Activated CD8-positive, alpha-beta memory T cell treated with anti-CD3 and anti-CD28 coated beads for 24 hours (primary cell): ENCODE measurements around the gene UBE2D2.
"Not testable (repeated sequence)": the region's sequence is repeated elsewhere in the genome, so short reads cannot be mapped to it uniquely, and the experiment has no call there.

ENCODE experiments used
- DNase-seq: peaks from one replicate; pipeline ENCODE4 v3.0.0-alpha.2; 2020

Gene UBE2D2

DNA sequence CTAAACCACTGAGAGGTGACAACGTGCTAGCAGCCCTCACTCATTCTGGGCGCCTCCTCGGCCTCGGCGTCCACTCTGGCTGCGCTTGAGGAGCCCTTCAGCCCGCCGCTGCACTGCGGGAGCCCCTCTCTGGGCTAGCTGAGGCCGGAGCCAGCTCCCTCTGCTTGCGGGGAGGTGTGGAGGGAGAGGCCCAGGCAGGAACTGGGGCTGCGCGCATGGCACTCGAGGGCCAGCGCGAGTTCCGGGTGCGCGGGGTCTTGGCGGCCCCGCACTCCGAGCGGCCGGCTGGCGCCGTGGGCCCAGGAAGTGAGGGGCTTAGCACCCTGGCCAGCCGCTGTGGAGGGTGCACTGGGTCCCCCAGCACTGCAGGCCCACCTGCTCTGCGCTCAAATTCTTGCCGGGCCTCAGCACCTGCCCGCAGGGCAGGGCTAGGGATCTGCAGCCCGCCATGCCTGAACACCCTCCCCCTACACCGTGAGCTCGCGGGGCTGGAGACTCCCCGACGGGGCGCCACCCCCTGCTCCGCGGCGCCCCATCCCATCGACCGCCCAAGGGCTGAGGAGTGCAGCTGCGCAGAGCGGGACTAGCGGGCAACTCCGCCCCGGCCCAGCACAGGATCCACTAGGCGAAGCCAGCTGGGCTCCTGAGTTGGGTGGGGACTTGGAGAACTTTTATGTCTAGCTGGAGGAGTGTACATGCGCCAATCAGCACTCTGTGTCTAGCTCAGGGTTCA, 11.8 kb upstream of the UBE2D2 start:
- no peak for DNase-seq

DNA sequence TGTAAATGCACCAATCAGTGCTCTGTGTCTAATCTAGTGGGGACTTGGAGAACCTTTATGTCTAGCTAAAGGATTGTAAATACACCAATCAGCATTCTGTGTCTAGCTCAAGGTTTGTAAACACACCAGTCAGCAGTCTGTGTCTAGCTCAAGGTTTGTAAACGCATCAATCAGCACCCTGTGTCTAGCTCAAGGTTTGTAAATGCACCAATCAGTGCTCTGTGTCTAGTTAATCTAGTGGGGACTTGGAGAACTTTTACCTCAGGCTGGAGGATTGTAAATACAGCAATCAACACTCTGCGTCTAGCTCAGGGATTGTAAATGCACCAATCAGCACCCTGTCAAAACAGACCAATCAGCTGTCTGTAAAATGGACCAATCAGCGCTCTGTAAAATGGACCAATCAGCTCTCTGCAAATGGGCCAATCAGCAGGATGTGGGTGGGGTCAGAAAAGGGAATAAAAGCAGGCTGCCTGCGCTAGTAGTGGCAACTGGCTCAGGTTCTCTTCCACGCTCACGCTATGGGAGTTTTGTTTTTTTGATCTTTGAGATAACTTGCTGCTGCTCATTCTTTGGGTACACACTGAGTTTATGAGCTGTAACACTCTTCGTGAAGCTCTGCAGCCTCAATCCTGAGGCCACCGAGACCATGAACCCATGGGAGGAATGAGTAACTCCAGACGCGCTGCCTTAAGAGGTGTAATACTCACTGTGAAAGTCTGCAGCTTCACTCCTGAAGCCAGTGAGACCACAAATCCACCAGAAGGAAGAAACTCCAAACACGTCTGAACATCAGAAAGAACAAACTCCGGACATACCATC, 10.9 kb upstream of the UBE2D2 start:
- DNase-seq, result not testable (repeated sequence)

GRCh38 chr5:139551191-139551889, 9.8 kb upstream of the UBE2D2 start:
- no peak for DNase-seq

DNA sequence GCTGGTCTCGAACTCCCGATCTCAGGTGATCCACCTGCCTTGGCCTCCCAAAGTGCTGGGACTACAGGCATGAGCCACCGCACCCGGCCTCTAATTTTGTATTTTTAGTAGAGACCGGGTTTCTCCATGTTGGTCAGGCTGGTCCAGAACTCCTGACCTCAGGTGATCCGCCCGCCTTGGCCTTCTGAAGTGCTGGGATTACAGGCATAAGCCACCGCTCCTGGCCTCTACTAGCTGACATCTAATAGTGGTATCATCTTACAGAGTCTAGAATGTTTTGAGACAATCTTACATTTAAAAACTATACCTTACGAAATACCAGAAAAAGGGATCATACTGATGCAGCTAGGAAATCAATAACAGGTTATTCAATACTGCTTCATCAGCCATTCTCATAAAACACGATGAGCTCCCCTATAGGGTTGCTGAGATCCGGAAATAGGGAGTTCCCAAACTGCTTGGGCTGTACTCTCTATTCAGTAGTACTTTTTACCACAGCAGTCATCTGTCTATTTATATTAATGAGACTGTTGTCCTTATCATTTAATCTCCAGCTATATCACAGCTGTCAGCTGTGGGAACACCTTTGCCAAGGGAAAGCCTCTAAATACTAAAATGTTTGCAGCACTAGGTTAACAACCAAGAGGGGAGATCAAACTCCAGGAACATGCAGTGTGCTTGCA, 8.1 kb upstream of the UBE2D2 start:
- DNase-seq, result no peak

DNA sequence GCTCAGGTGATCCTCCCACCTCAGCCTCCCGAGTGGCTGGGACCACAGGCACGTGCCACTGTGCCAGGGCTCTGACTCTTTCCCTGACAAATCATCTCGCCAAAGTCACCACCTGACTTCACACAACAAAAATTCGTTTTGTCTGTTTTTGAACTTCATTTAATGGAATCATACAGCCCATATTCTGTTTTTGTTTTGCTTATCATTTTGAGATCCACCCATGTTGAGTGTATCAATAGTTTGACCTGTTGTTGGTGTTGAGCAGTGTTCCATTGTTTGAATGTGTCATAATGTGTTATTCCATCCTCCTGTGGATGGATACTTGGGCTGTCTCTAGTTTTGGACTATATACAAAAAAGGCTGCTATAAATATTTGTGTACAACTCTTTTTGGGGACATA, 6.9 kb upstream of the UBE2D2 start:
- DNase-seq, result no peak

DNA sequence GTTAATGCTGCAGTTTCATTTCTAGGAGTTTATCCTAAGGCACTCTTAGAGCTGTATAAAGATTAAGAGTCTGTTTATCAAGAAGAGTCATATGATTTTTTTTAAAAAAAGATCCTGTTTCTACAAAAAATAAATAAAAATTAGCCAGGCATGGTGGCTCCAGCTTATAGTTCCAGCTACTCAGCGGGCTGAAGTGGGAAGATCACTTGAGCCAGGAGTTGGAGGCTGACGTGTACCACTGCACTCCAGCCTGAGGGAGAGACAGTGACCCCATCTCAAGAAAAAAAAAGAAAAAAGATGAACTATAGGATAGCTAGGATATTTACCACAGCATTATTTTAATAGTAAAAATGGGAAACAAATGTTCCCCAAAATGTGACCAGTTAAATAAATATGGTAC, 3.3 kb upstream of the UBE2D2 start:
- DNase-seq, result no peak

DNA sequence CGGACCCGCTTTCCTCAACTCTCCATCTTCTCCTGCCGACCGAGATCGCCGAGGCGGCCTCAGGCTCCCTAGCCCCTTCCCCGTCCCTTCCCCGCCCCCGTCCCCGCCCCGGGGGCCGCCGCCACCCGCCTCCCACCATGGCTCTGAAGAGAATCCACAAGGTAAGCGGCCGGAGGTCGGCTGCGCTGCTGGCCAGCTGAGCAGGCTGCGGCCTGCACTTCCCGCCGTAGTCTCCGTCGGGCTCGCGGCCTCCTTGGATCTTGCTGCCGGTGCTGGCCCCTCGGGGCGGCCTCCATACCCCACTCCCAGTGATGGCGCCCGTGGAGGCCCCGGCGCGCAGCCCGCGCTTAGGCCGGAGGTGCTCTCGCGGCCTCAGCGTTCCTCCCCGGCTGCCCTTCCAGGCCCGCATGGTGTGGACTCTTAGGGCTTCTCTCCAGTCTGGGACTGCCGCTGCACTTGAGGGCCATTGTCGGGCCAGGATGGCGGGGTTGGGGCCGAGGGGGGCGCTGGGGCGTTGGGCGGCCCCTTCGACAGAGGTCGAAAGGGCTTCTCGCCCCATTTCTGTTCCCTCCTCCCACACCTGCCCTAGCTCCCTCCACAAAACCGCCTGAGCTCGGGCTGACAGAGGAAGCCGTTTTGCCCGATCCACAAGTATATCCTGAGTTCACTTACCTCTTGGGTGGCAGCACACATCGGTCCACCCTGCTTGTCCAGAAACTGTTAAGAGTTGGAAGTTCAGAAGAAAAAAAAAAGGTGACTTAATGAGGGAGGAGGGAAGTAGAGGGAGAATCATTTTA, 714 bp downstream of the UBE2D2 start:
- peak; percentile 86 for DNase-seq

- no peak for DNase-seq
Observed at GRCh38 chr5:139562847-139563246, 1.7 kb downstream of the UBE2D2 start.

- peak; percentile 69 for DNase-seq
Observed at GRCh38 chr5:139565411-139566305, 4.5 kb downstream of the UBE2D2 start.

GRCh38 chr5:139566611-139567010, 5.5 kb downstream of the UBE2D2 start:
- no peak for DNase-seq

GRCh38 chr5:139569270-139569955, 8.3 kb downstream of the UBE2D2 start:
- no peak for DNase-seq

- DNase-seq, result no peak
Observed at GRCh38 chr5:139571543-139571942, 10.4 kb downstream of the UBE2D2 start.

DNA sequence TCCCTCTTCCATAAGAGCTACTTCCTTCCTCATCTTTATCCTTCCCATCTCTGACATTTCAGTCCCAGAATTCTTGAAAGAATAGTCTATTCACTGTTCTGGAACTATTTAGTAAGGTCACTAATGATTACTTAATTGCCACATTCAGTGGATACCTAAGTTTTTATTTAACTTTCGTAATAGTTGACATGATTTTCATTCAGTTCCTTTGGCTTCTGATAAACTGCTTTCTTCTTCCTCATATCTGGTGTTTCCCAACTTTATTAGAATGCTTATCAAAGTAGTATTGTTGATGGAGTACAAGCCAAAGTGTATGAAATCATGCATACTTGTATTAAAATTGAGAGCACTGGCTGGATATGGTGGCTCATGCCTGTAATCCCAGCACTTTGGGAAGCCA, 10.8 kb downstream of the UBE2D2 start:
- no peak for DNase-seq

DNA sequence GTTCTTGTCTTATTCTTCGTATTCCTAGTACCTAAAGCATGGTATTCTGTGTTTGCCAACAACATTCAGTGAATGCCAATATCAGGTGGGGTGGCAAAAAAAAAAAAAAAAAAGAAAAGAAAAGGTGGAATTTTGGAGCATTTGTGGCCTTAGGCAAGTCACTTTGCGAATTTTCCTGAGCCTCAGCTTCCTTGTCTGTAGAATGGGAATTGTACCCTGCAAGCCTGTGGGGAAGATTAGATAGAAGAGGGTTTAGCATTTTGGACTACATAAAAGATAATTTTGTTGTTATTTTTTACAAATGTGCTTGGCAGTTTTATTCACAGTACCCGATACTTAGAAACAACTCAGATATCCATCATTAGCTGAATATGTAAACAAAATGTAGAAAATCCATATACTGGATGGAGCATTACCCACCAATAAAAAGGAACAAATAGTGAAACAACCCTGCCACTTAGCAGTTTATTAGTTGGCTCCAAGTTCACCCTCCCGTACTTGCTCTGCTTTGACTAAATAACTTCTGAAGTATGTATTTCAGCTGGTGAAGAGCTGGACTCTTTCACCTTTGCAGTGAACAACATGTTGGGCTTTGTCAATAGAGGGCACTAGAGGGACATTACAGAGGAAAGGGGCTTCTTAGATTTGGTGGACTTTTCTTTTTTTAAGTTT, 13.6 kb downstream of the UBE2D2 start:
- no peak for DNase-seq

GRCh38 chr5:139575313-139575646, 14.1 kb downstream of the UBE2D2 start:
- DNase-seq, result no peak

GRCh38 chr5:139575751-139576150, 14.6 kb downstream of the UBE2D2 start:
- DNase-seq, result no peak

DNA sequence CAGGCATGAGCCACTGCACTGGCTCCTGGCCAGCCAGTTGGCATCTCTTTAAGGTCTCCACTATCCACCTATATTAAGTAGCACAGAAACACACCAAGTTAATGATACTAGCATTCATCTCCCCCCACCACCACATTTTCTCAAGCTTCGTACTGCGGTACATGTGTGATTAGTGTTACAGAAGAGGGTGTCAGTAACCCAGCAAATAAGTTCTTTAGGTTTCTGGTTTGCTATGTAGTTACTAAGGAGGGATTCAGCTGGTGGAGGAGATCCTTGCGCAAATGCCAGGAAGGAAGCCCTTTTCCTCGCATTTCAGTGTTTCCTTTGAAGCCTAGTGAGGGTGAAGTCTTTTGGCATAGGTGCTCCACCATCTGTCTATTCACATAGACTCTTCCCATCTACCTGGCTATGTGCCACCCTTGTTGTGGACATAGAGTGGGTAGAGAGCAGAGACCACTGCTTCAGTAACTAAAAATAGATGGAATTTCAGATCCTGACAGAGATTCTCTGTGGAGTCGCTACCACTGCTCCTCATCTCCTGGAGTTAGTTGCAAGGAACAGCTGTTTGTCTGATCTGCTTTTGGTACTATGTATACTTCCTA, 16.7 kb downstream of the UBE2D2 start:
- DNase-seq, result no peak

GRCh38 chr5:139578325-139578724, 17.2 kb downstream of the UBE2D2 start:
- peak; percentile 17 for DNase-seq

GRCh38 chr5:139582181-139582580, 21.0 kb downstream of the UBE2D2 start:
- DNase-seq, result peak; percentile 15

DNA sequence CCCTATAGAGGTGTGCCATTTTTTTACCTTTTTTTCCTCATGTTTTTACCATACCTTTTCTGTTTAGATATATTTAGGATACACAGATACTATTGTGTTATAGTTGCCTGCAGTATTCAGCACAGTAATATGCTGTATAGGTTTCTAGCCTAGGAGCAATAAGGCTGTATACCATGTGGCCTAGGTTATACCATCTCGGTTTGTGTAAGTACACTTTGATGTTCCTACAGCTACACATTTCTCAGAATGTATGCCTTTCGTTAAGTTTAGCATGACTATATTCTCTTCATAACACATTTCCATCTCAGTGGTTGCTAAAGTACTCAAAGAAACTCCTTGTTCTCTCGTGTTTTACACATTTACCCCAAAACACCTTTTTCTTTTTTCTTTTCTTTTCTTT, 23.0 kb downstream of the UBE2D2 start:
- no peak for DNase-seq
